Measurements from ENCODE around the gene IL16.

IL16 gene

GRCh38 chr15:81295486-81296121 is 98.9 kb downstream of the IL16 start:
- no peak for DNase-seq (ENCODE audit: low read depth)

GRCh38 chr15:81296186-81296585 is 99.5 kb downstream of the IL16 start:
- no peak for DNase-seq (ENCODE audit: low read depth)

GRCh38 chr15:81296673-81297072 is 100.0 kb downstream of the IL16 start:
- DNase-seq (ENCODE audit: low read depth), result no peak

GRCh38 chr15:81297147-81297572 is 100.5 kb downstream of the IL16 start:
- no peak for DNase-seq (ENCODE audit: low read depth)

- DNase-seq (ENCODE audit: low read depth), result no peak
Observed at GRCh38 chr15:81297603-81298575, 101.2 kb downstream of the IL16 start.

DNA sequence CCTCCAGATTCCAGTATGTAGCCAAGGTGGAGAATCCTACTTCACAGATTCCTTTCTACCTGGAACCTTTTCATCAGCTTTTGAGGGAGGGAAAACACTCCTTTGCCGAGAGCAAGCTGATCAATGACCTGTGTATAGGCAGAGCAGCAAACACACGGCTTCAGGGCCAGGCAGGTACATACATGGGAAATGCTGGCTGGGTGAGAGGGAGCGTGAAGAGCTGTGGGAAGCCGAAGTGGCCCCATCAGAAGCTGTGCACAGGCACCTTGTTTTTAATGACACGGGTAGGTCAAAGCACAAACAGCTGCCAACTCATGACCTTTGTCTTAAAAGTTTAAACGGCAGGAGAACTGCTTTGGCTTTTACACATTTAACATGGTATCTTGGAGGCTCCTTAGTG is 101.9 kb downstream of the IL16 start:
- no peak for DNase-seq (ENCODE audit: low read depth)

DNA sequence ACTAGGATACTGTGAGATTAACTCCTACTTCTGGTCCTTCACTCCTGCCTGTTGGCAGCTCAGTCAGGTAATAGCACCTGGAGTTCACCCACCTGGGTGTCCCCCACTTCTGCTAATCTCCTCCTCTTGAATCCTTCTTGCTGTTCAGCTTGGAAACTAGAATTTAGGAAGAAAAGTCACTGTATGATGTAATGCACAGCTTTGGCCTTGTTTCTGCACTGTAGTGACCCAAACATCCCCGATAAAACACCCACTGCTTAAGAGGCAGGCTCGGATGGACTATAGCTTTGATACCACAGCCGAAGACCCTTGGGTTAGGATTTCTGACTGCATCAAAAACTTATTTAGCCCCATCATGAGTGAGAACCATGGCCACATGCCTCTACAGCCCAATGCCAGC is 102.5 kb downstream of the IL16 start:
- no peak for DNase-seq (ENCODE audit: low read depth)

DNA sequence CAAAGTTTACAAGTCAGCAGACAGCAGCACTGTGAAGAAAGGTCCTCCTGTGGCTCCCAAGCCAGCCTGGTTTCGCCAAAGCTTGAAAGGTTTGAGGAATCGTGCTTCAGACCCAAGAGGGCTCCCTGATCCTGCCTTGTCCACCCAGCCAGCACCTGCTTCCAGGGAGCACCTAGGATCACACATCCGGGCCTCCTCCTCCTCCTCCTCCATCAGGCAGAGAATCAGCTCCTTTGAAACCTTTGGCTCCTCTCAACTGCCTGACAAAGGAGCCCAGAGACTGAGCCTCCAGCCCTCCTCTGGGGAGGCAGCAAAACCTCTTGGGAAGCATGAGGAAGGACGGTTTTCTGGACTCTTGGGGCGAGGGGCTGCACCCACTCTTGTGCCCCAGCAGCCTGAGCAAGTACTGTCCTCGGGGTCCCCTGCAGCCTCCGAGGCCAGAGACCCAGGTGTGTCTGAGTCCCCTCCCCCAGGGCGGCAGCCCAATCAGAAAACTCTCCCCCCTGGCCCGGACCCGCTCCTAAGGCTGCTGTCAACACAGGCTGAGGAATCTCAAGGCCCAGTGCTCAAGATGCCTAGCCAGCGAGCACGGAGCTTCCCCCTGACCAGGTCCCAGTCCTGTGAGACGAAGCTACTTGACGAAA is 103.1 kb downstream of the IL16 start:
- no peak for DNase-seq (ENCODE audit: low read depth)

DNA sequence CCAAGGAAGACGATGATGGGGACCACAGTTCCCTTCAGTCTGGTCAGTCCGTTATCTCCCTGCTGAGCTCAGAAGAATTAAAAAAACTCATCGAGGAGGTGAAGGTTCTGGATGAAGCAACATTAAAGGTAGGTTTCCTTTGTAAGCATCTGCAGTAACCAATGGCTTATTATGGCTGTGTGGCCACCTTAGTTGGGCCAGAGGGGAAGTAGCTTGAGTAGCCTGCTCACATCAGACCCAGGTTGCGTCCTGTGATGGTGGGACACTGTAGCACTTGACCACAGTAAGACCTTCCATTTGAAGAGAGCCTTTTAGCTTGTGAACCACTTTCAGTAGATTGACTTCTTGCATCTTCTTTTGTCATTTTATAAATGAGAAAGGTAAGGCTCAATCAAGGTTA is 104.7 kb downstream of the IL16 start:
- no peak for DNase-seq (ENCODE audit: low read depth)

DNA sequence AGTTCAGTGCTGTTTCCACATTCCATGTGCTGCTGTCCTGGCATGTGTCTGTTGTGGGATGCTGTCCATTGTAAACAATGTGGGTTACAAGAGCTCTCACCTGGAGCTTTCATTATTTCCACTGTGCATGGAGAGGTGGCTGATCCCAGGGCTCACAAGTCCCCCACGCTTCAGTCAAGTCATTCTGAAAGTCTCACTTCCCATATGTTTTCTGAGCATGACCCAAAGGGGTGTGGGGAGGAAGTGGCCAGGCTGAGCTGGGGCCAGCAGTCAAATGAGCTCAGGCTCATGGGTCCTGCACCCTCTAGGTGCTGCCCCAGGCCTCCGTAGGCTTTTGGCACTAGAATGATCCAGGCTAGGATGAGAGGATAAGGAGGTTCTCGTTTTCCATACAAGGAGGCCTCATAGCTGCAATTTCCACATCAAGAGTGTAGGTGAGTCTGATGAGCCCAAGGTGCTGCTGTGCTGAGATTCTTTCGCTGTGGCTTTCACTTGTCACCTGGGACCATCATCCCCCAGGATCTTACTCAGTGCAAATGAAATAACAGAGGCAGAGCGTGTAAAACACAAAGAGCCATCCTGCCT is 105.2 kb downstream of the IL16 start:
- no peak for DNase-seq (ENCODE audit: low read depth)

GRCh38 chr15:81302701-81303109 is 106.0 kb downstream of the IL16 start:
- DNase-seq (ENCODE audit: low read depth), result no peak

GRCh38 chr15:81303244-81304225 is 106.9 kb downstream of the IL16 start:
- no peak for DNase-seq (ENCODE audit: low read depth)

GRCh38 chr15:81304226-81304625 is 107.5 kb downstream of the IL16 start:
- DNase-seq (ENCODE audit: low read depth), result peak; percentile 56

DNA sequence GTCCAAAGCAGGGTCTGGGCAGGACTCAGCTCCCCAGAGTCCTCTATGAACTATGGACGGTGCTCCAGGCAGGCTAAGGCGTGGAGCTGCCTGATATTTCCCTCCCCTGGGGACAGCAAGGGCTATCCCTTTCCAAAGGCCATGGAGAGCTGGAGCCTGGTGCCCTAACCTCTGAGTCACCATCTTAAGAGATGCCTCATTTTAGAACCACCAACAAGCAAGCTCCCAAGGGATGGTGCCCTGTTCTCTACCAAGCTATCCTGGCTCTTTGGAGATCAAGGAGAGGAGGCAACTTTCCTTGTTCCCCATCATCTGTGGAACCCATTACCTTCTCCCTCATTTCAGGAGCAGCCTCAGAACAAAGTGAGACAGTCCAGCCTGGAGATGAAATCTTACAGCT is 111.6 kb downstream of the IL16 start:
- no peak for DNase-seq (ENCODE audit: low read depth)

DNA sequence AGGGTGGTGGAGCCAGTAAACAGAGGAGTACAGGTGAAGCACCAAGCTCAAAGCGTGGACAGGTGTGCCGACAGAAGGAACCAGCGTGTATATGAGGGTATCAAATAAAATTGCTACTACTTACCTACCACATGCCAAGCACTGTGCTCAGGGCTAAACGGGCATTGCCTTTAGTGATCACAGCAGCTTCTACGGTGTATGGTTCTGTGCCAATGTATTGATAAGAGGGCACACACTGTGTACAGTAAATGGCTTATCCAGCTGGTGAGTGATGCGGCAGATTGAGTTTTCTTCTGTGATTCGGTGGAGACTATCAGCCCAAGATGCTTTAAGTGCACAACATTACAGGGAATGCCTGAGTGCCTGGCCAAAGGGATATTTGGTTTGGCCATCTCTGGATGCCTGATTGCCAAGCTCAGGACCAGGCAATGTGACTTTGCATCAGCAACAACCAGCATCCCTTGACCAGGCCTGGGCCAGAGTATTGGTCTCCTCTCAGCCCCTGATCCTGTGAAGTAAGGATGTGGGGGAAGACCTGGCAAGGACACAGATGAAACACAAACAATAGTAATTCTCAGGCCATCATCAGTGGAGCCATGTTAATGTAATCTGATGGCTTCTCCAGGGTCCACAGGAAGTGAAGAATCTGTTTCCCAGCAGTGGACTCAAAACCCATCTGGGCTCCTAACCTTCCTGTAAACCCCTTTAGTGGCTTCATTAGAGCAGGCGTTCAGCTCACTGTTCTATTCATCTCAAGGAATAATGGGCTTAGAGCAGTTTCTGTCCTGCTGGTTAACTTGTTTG is 113.2 kb downstream of the IL16 start:
- no peak for DNase-seq (ENCODE audit: low read depth)

GRCh38 chr15:81310480-81310879 is 113.8 kb downstream of the IL16 start:
- no peak for DNase-seq (ENCODE audit: low read depth)

DNA sequence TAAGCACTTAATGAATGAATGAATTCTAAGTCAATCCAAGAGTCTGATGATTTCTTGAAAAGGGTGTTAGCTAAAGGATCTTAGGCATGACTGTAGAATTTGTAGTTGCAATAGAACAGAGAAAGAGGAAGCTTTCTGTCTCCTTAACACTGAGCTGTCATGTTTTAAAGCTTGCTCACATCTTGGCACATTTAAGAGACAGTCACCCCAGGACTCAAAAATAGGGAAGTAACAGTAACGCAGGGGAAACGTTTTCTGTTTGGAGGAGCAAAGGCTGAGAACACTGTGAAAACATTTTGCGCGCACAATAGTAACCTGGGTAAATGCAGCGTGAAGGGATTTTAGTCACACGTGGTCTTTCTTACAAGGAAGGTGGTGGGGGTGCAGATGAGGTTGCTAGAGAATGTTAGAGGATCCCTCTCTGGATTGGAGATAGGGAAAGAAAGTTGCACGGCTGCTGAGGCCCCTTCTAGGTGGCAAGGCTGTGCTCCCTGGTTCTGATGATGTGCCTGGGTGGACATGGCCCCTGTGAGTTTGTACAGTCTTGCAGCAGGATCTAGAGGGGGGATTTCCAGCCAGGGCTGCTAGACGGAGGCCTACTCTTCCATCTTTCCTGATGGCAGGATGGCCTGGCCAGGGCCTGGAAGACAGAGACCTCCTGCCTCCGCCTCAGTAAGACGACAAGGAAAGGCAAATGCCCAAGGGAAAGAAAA is 115.2 kb downstream of the IL16 start:
- DNase-seq (ENCODE audit: low read depth), result peak; percentile 35

DNA sequence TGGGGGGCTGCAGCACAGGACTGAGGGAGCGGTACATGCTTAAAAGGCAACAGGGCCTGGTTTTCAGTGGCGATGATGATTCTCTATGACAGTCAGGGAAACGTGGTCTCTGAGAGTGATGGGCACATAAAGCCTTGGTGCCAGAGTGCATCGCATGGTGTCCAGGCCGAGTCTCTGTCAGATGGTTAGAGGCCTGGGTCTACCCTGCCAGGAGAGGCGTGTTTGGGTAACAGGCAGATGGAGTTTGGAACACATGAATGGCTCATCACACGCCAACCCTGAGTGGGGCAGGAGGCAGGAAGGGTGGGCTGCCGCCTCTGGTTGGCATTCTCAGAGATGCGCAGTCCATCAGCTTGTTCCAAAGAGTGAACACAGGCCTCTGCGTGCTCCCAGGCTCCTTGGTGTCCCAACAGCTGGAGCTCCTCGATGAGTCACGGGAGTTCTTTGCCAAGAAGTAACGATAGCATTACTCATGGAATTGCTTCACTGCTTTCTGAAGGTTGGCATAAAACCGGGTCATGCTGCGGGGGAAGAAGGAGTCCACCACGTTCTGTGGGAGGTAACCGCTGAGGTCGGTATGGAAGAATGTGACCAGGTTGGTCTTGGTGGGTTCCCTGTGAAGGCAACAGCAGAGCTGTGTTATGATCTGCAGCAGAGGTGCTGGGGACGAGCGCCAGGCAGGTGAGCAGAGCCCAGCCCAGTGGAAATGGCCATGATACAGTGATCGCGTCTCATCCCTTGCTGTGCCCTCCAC is 116.3 kb downstream of the IL16 start:
- peak; percentile 98 for DNase-seq (ENCODE audit: low read depth)

DNA sequence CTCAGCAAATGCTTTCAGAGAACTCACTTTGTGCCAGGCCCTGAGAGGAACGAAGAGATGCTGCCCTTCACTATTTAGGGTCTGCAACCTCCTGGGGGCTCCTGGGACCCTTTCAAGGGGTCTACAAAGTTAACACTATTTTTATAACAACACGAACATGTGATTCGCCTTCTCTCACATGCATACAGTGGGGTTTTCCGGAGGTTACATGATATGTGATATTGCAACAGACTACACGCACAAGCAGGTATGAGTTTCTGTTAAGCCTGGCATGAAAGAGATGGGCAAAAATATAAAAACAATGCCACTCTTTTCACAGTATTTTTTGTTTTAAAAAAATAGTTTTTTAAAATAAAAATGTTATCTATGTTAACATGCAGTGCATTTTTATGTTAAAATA is 117.0 kb downstream of the IL16 start:
- DNase-seq (ENCODE audit: low read depth), result no peak

All from GM04504 (cell line).